ENCODE results near the gene HIF3A.

Gene HIF3A

DNA sequence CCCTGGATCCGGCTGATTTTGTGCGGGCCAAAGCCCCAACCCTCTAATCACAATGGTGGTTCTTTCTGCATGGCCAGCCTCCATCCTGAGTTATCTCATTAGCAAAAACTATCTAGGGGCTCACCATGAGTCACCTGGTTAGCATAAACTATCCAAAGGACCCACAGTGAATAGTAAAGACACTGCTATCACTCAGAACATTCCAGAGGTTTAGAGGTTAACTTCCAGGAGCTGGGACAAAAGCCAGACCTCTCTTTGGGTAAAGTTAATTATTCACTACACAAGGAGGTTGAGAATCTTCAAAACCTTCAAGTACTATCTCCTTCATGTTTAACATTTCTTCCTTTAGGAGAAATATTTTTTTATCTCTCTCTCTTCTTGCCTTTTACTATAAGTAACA, 31.2 kb downstream of the HIF3A start:
- DNase-seq (ENCODE audit: low read depth, low spot score): peak; percentile 37

DNA sequence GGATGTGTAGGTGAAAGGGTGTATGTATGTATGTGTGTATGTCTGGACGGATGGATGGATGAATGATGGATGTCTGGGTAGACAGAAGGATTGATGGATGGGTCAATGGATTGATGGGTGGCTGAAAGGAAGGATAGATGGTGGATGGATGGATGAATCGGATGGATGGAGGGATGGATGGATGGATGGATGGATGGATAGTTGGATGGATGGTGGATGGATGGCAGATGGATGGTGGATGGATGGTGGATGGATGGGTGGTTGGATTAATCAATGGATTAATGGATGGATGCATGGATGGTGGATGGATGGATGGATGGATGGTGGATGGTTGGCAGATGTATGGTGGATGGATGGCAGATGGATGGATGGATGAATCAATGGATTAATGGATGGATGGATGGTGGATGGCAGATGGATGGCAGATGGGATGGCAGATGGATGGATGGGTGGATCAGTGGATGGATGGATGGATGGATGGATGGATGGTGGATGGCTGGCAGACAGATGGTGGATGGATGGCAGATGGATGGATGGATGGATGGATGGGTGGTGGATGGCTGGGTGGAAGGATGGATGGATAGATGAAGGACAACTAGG, 33.6 kb downstream of the HIF3A start:
- DNase-seq (ENCODE audit: low read depth, low spot score): no peak

DNA sequence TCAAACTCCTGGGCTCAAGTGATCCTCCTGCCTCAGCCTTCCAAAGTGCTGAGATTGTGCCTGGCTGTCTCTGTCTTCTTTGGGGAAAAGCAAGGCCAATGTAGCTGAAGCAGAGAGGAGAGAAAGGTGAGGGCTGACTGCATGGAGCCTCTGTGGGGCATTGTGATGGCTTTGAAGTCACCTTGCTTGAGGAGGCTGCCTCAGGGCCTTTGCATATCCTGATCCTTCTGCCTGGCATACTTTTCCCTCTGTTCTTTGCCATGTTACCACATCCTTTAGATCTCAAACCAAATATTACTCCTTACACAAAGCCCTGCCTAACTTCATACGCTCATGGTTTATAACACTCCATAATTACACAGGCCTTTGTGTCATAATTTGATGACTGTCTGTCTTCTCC, 40.6 kb downstream of the HIF3A start:
- no peak for DNase-seq (ENCODE audit: low read depth, low spot score)

DNA sequence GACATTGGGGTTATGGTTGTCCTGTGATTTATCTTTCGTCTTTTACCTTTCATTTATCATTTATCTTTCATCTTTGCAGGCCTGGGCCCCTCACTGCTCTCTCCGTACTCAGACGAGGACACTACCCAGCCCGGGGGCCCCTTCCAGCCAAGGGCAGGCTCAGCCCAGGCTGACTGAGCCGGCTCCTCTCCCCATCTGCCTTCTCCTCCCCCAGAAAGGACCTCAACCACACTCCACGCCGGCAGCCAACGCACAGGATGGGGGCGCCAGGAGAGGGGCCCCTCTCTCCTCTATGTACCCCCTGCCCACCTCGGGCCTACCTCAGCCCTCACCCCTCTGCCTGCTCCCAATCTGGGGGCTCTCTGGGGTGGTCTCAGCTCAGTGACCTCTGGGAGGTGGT, 42.6 kb downstream of the HIF3A start:
- DNase-seq (ENCODE audit: low read depth, low spot score): no peak

DNA sequence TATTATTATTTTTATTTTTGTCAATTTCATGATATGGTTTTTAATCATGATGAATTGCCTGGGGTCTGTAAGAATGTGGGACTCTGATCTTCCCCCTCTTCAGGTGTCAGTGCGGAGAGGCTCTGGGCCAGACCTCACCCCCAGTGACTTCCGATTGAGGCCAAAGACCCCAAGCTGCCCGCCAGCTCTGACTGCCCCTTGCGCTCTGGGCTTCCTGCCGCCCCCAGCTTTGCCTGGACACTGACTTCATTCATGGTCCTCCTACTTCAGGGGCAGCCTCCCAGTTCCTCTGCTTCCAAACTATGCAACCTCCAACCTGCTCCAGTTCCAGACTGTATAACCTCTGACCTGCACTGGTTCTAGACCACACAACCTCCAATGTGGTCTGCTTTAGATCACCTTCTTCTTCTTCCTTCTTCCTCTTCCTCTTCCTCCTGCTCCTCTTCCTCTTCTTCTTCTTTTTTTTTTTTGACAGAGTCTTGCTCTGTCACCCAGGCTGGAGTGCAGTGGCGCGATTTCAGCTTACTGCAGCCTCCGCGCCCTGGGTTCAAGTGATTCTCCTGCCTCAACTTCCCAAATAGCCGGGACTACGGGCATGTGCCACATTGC, 43.3 kb downstream of the HIF3A start:
- DNase-seq (ENCODE audit: low read depth, low spot score): no peak

DNA sequence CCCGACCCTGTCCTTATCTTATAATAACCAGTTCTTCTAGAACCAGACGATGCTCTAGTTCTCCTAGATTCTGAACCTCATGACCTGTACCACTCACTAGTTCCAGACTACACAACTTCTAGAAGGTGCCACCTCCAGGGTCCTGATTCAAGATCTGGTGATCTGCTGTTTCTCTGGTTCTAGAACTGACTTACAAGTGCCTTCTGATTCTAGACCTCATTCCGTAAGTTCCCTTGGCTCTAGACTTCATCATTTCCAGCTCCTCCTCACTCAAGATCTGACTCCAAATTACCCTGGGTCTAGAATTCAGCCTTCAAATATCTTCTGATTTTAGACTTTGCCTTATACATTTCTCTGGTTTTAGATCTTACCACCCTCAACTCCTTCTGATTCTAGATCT, 45.1 kb downstream of the HIF3A start:
- no peak for DNase-seq (ENCODE audit: low read depth, low spot score)

DNA sequence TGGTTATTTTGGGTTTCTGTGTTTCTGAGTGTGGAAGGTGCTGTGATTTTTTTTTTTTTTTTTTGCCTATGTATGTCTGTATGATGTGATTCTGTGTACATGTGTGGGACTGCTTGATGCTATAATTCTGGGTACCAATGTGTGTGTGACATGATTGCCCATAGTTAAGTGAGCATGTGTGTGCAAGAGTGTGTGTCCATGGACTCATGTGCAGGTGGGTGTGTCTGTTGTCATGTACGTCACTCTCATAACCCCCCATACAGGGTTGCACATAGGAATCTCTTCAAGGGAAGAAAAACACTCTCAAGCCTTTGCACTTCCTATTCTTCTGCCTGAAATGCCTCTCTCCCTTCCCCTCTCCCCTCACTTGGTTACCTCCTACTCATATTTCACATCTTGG, 47.5 kb downstream of the HIF3A start:
- DNase-seq (ENCODE audit: low read depth, low spot score): no peak

DNA sequence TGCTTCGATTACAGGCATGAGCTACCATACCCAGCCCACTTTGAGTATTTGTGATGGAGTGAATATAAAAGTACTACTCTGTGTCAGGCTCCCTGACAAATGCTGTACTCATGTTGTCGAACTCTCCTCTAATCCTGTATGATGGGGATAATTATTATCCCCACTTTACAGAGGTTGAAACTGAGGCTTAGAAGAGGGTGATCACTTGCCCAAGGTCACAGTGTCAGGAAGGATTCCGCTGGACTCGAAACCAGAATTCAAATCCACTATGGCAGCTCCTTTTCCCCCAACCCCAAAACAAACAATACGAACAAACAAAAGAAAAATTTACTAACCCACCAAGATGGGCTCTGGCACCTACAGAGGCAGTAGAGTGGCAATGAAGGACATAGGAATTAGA, 48.3 kb downstream of the HIF3A start:
- DNase-seq (ENCODE audit: low read depth, low spot score): no peak

DNA sequence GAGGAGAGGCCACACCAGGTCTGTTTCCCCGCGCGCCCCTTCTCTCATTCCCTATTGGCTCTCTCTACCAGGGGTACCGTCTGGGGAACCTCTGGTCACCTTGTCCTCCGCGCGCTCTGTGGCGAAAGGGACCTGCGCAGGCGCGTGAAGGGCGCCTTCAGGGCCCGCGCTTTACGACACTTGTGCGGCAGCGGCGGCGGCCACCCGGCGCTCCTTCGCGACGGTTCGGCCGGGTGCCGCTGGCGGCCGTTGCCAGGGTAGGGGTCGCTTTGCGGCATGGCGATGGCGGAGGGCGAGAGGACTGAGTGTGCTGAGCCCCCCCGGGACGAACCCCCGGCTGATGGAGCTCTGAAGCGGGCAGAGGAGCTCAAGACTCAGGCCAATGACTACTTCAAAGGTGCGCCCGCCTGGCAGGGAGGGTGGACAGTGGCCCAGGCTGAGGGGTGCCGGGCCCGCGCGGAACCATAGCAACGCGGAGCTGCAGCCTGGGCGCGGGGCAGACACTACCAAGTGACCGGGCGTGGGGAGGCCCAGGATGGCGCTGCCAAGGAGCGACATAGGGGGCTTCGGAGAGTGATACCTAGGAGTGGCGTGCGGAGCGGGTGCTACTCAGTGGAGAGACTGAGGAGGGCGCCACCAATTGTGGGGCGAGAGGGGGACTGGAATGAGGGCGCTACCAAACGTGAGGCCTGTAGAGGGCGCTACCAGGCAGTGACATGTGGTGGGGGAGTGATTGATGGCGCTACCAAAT, 50.2 kb downstream of the HIF3A start, which contains the start of gene PPP5C:
Gene PPP5C, plus strand, starts transcription at position 267 of the 751 bp plus-strand sequence. Its CDS starts 10 bp downstream, at position 277.
- DNase-seq (ENCODE audit: low read depth, low spot score): peak; percentile 97

DNA sequence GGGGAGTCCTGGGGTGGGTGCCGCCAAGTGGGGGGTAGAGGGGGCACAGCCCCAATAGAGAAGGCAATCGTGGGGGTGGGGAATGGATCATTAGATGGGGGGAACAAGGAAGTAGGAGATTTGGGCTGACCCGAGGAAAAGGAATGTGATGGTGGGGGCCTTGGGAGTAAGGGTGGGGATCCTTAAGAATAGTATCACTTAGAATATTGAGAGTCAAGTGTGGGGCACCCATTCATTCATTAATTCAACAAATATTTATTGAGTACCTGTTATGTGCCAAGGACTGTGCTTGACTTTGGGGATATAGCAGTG, 50.7 kb downstream of the HIF3A start:
- DNase-seq (ENCODE audit: low read depth, low spot score): no peak

DNA sequence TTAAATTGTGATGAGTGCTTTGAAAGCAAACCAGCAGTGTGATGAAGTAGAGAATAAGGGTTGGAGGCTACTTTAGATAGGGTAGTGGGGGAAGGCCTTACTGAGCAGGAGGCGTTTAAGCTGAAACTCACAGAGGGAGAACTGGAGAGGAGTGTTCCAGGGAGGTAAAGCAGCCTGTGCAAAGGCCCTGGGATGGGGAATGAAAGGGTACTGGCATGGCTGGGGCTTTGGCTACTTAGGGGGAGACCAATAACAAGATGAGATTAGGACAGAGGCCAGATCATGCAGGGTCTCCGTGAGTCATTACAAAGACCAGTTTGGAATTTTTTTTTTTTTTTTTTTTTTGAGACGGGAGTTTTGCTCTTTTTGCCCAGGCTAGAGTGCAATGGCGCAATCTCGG, 51.1 kb downstream of the HIF3A start:
- no peak for DNase-seq (ENCODE audit: low read depth, low spot score)

DNA sequence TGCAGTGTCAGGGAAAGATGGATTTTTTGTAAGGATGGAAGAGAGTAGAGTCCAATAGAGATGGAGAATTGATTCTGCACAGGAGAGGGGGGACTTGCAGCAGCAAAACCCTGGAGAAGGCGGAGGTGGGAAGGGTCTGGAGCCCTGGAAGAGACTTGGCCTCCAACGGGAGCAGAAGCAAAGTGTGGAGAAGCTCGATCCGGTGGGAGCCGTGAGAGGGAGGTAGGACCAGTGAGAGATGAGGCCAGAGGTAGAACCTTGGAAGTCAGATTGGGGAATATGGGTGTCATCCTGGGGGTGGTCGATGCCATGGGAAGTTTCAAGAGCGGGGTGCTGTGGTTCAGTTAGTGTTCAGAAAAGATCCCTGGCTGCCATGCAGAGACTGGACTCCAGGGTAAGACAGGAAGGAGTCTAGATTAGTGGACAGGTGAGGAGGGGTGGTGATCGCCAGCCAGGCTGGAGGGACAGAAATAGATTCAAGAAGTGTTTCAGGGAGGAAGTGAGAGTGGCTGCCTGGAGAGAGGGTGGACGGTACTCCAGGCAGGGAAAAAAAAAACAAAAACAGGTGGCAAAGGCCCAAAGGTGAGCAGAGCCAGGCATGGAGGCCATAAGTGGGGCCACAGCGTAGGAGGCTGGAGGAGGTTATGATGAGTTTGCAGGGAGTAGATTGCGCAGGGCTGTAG, 52.6 kb downstream of the HIF3A start:
- DNase-seq (ENCODE audit: low read depth, low spot score): no peak

DNA sequence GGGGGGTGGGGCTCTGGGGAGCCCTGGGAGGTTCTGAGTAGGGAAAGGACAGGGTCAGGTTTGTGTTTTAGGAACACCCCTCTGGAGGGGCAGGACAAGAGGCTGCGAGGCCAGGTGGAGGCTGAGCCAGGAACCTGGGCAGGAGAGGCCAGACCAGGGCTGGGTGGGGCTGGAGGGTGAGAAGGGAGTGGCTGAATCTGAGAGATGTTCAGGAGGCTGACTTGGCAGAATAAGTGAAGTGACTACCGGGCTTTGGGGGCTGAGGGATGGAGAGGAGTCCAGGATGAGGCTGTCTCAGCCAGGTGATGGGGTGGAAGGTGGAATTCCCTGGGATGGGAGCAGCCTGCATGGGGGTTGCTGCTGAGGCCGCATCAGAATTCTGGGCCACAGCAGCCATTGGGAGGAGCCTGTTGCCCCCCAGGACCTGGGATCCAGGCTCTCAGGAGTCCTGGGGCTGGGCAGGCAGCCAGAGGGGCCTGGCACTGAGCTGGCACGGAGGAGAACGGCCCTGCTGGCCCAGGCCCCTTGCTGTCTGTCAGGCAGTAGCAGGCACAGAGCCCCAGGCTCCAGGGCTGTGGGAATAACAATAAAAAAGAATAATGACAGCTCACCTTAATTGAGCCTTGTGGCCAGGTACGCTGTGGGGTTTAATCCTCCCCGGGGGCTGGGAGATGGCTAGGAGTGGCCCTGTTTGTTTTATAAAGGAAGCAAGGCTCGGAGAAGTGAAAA, 53.4 kb downstream of the HIF3A start:
- DNase-seq (ENCODE audit: low read depth, low spot score): no peak

DNA sequence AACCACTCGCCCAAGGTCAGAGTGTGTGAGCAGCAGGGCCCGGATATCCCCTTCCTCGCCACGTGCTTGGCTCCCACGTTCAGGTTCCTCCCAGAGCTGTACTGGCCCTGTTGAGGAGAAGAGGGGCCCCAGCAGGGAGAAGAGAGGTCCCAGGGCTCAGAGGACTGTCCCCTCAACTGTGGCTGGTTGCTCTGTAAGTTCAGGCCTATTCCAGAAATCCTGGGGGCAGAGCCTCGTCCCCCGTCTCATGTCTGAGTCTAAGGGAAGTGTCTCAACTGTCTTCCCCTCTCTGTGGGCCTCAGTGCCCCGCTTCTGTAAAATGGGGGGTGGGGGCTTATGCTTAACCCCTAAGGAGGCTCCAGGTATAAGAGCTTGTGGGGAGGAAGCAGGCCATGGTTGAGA, 53.9 kb downstream of the HIF3A start:
- no peak for DNase-seq (ENCODE audit: low read depth, low spot score)

DNA sequence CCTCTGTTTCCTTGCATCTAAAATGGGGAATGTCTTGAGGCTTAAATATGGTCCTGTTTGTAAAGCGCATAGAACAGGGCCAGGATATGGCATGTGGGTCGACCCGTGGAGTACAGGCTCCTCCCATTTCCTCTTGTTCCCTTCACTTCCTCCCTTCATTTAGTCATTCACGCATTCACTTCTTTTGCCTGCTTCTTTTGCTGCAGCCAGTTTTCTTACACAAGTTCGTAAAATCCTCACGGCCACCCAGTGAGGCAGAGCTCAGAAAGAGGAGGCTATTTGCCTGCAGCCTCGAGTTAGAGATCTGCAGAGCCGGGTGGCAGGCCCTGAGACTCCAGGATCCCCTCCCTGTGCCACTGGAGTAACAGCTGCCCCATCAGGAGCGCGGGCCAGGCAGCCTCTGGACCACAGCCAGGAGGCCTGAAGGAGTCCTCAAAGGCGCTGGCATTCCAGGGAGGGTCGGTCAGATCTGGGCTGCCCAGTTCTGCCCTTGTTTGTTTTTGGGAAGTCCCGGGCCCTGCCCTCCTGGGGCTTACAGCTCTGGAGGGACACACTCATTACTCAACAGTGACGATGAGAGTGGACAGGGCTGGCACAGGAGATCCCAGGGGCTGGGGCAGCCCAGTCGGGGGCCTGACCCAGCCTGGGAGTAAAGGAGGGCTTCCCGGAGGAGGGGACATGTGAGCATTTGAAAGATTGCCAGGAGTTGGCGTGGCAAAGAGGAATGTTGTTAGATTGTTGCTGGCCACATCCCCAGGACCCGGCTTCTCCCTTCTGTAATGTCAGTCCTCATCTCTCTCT, 54.6 kb downstream of the HIF3A start:
- peak; percentile 77 for DNase-seq (ENCODE audit: low read depth, low spot score)

DNA sequence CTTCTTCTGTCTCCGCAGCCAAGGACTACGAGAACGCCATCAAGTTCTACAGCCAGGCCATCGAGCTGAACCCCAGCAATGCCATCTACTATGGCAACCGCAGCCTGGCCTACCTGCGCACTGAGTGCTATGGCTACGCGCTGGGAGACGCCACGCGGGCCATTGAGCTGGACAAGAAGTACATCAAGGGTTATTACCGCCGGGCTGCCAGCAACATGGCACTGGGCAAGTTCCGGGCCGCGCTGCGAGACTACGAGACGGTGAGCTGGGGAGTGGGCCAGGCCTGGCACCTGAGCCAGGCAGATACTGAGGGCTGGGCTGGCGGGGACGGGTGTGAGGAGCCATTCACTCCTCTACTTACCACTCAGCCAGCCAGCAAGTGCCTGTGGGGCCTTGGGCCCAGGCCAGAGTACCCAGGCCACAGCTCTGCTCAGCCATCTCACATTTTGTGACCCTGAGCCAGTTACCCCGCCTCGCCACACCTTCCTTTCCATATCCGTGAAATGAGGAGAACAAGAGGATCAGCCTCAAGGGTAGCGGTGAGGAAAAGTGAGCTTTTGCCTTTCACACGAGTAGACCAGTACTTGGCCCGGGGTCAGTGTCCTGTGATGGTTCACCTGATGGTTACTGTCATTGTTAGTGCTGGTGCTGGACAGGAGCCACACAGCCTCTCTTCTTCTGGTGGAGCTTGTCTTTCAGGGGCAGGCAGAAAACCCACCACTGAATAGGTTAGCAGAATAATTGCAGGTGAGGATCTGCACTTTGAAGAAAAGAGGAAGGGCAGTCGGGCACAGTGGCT, 57.1 kb downstream of the HIF3A start:
- DNase-seq (ENCODE audit: low read depth, low spot score): no peak

DNA sequence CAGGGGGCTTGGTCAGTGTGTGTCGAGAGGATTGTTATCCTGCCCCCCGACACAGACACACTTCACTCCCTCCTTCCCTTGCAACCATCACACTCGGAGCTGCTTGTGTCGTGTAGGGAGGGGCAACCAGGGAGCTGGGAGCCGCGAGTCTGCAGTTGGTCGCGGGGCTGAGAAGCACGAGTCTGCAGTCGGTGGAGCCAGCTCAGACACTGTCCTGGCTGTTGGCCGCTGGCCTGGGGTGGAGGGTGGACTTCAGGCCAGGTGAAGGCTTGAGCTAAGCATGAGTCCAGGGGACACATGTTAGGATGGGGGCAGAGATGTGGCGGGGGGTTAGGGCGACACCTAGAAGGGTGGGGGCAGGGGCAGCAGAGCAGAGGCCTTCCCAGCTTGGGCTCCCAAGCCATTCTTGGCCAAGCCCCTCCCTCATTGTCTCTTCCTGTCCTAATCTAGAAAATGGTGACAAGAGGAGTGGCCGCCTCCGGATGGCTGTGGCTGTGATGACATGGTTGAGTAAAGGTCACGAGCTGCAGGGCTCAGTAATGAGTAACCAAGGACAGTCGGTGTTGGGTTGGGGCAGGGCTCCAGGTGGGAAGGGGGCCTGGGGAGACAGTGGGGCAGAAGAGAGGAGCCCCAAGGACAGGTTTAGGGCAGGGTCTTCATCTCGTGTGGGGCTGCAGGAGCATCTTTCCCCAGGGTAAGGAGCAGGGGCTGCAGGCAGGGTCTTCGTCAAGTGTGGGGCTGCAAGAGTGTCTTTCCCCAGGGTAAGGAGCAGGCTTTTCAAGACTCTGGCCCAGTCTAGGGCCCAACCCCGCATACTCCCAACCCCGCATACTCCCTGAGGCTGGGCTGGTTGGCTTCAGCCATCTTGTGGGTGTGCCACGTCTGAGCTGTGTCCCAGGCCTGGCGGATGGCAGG, 58.6 kb downstream of the HIF3A start:
- no peak for DNase-seq (ENCODE audit: low read depth, low spot score)

DNA sequence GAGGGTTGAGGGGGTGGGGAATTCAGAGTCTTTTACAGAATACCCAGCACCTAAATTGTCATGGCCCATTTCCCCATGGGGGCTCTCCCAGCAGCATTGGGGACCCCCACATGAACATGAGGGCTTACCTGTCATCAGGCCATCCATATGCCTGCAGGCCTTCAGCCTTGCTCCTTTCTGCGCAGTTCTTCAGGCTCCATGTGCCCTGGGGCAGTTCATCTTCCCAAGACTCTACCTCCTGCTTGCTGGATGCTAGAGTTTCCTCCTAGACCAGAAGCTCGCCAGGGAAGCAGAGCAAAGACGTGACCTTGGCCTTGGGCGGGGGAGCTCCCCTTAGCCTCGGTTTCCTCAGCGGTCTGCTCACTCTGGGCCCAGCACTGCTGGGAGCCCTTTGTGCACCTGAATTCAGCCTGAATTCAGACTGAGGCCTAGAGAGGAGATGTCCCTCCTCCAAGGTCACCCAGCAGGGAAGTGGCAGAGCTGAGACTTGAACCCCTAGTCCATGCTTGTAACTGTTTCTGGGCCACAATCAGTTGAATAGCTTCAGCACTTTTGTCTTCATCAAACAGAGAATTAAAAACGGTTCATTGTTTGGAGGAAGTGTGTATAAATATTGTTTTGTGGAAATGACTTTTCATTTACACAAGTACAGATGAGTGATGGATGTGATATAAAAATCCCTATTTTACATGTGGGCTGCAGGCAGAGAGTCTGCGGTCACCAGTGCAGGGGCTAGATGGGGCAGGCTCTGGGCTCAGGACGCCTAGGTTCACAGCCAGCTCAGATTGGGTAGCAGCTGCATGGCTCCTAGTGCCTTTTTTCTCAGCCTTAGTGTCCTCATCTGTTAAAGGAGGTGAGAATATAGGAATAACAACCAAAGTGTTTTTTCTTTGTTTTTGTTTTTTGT, 59.6 kb downstream of the HIF3A start:
- no peak for DNase-seq (ENCODE audit: low read depth, low spot score)
